H1 (cell line): ENCODE results near the gene ROBO2. TPM values are rescaled to one million over a fixed set of nuclear protein-coding genes. Genes with fewer than 3 reads are reported as not detected.

ENCODE experiments used
- CTCF ChIA-PET: fragments of 300-600 bp; sonication (Branson Sonifier 250); formaldehyde crosslinking; loops from one replicate; lab custom pipeline; 2021; ENCODE audit not compliant: partially characterized antibody; lab: Charles Lee
- POLR2A ChIA-PET: fragments of 300-600 bp; sonication (Branson Sonifier 250); formaldehyde crosslinking; loops from one replicate; lab custom pipeline; 2021; ENCODE audit warnings: inconsistent platforms; ENCODE audit not compliant: partially characterized antibody; lab: Charles Lee
- DNase-seq, 2 experiments: peaks; one replicate each; pipeline versions ENCODE4 v3.0.0 to v3.0.0-alpha.2; 2010 to 2022; ENCODE audit warnings: low spot score in 2 of 2, low read depth in 1 of 2, mixed read lengths in 1 of 2
- FAIRE-seq: peaks from 2 replicates; lab custom pipeline; 2011; peaks lifted over from hg19 to GRCh38; lab: Jason Lieb, UNC
- H2AFZ ChIP-seq: 2 replicates; pipeline ENCODE4 v1.8.1; 2012; ENCODE audit warnings: low read length, inconsistent platforms
- H2AK5ac ChIP-seq: 2 replicates; pipeline ENCODE4 v1.6.1; 2013; ENCODE audit warnings: low read depth, low read length
- H2BK120ac ChIP-seq: replicated peaks from 2 replicates; pipeline ENCODE3; 2013; ENCODE audit warnings: low read depth, low read length, inconsistent platforms
- H2BK12ac ChIP-seq: 2 replicates; pipeline ENCODE4 v1.6.1; 2013; ENCODE audit warnings: low read depth, low read length
- H2BK15ac ChIP-seq: 2 replicates; pipeline ENCODE4 v1.6.1; 2013; ENCODE audit warnings: low read length
- H2BK20ac ChIP-seq: 2 replicates; pipeline ENCODE4 v1.6.1; 2013; ENCODE audit warnings: low read length
- H2BK5ac ChIP-seq: 2 replicates; pipeline ENCODE4 v1.6.1; 2013; ENCODE audit warnings: low read depth, low read length
- H3K14ac ChIP-seq: 2 replicates; pipeline ENCODE4 v1.6.1; 2013; ENCODE audit warnings: inconsistent platforms; ENCODE audit not compliant: insufficient read length
- H3K18ac ChIP-seq: 2 replicates; pipeline ENCODE4 v1.6.1; 2013; ENCODE audit warnings: low read length; ENCODE audit errors: extremely low read depth
- H3K23ac ChIP-seq: 2 replicates; pipeline ENCODE4 v1.6.1; 2013; ENCODE audit warnings: inconsistent platforms; ENCODE audit not compliant: insufficient read length
- H3K23me2 ChIP-seq: 2 replicates; pipeline ENCODE4 v1.6.1; 2013; ENCODE audit warnings: low read depth, low read length
- H3K27ac ChIP-seq: 2 replicates; pipeline ENCODE4 v1.6.1; 2011; ENCODE audit warnings: low read depth, low read length, inconsistent platforms
- H3K27me3 ChIP-seq, 4 experiments: replicated peaks in 1 of 4; 1 replicate in 1 of 4; 2 replicates in 3 of 4; pipeline versions ENCODE4 v1.6.1 to v1.8.1; 2011 to 2013; ENCODE audit warnings: low read length in 3 of 4, mild to moderate bottlenecking in 3 of 4, inconsistent platforms in 2 of 4, mixed read lengths in 2 of 4, moderate library complexity in 1 of 4; ENCODE audit not compliant: control insufficient read depth in 3 of 4, insufficient read depth in 3 of 4; ENCODE audit errors: extremely low read depth in 1 of 4
- H3K36me3 ChIP-seq, 4 experiments: 2 replicates each; pipeline versions ENCODE4 v1.6.1 to v1.8.1; 2011 to 2013; ENCODE audit warnings: mild to moderate bottlenecking in 4 of 4, low read length in 3 of 4, moderate library complexity in 2 of 4, control low read depth in 1 of 4, inconsistent platforms in 1 of 4; ENCODE audit not compliant: insufficient read depth in 4 of 4, control insufficient read depth in 2 of 4
- H3K4ac ChIP-seq: replicated peaks from 2 replicates; pipeline ENCODE3; 2013; ENCODE audit warnings: low read length, low read depth, mixed read lengths, inconsistent platforms; ENCODE audit not compliant: insufficient read length
- H3K4me1 ChIP-seq, 4 experiments: replicated peaks in 1 of 4; 1 replicate in 1 of 4; 2 replicates in 3 of 4; pipeline versions ENCODE4 v1.6.1 to v1.8.1; 2011 to 2013; ENCODE audit warnings: low read length in 3 of 4, inconsistent platforms in 2 of 4, mixed read lengths in 1 of 4; ENCODE audit not compliant: insufficient read depth in 4 of 4, control insufficient read depth in 3 of 4
- H3K4me2 ChIP-seq, 2 experiments: 2 replicates each; pipeline versions ENCODE4 v1.6.1 to v1.8.1; 2011 to 2013; ENCODE audit warnings: low read depth in 2 of 2, low read length in 2 of 2, control low read depth in 1 of 2, inconsistent platforms in 1 of 2, mild to moderate bottlenecking in 1 of 2; ENCODE audit not compliant: insufficient read depth in 1 of 2
- H3K4me3 ChIP-seq, 4 experiments: fragments of 200-600, 300-600 bp in 1 of 4; sonication (generic), shearing (Covaris generic), sonication (Bioruptor Twin) in 1 of 4; 2 replicates each; pipeline versions ENCODE4 v1.5.1 to v1.8.1; 2011 to 2016; ENCODE audit warnings: low read length in 4 of 4, low read depth in 3 of 4, control low read depth in 2 of 4, inconsistent platforms in 2 of 4, mild to moderate bottlenecking in 2 of 4, mixed read lengths in 1 of 4, moderate library complexity in 1 of 4; ENCODE audit not compliant: insufficient read depth in 2 of 4; ENCODE audit errors: extremely low read depth in 1 of 4
- H3K56ac ChIP-seq: replicated peaks from 2 replicates; pipeline ENCODE3; 2013; ENCODE audit warnings: low read depth, mild to moderate bottlenecking, mixed read lengths, low read length, inconsistent platforms; ENCODE audit not compliant: insufficient read length
- H3K79me1 ChIP-seq: 2 replicates; pipeline ENCODE4 v1.6.1; 2013; ENCODE audit warnings: low read depth, low read length, control low read depth
- H3K79me2 ChIP-seq, 2 experiments: 2 replicates each; pipeline versions ENCODE4 v1.6.1 to v1.8.1; 2012 to 2013; ENCODE audit warnings: low read length in 2 of 2, mild to moderate bottlenecking in 2 of 2, inconsistent platforms in 1 of 2; ENCODE audit not compliant: insufficient read depth in 2 of 2, control insufficient read depth in 1 of 2
- H3K9ac ChIP-seq, 4 experiments: replicated peaks in 1 of 4; 1 replicate in 1 of 4; 2 replicates in 3 of 4; pipeline versions ENCODE4 v1.6.1 to v1.8.1; 2011 to 2013; ENCODE audit warnings: low read depth in 3 of 4, low read length in 3 of 4, control low read depth in 2 of 4, mild to moderate bottlenecking in 2 of 4, moderate library complexity in 2 of 4, inconsistent platforms in 1 of 4; ENCODE audit errors: extremely low read depth in 1 of 4
- H3K9me3 ChIP-seq, 2 experiments: 2 replicates each; pipeline versions ENCODE4 v1.6.1 to v1.8.1; 2012 to 2013; ENCODE audit warnings: mild to moderate bottlenecking in 2 of 2, moderate library complexity in 2 of 2, control low read depth in 1 of 2, inconsistent platforms in 1 of 2, low read depth in 1 of 2, low read length in 1 of 2, mixed read lengths in 1 of 2; ENCODE audit not compliant: insufficient read depth in 2 of 2
- H4K20me1 ChIP-seq, 2 experiments: replicated peaks in 1 of 2; 2 replicates each; pipeline versions ENCODE3 to v1.8.1; 2011 to 2013; ENCODE audit warnings: inconsistent platforms in 2 of 2, low read length in 2 of 2, mild to moderate bottlenecking in 1 of 2; ENCODE audit not compliant: insufficient read depth in 2 of 2, control insufficient read depth in 1 of 2
- H4K5ac ChIP-seq: 2 replicates; pipeline ENCODE4 v1.6.1; 2013; ENCODE audit warnings: low read length, low read depth, mixed read lengths, inconsistent platforms; ENCODE audit not compliant: insufficient read length
- H4K8ac ChIP-seq: 2 replicates; pipeline ENCODE4 v1.8.0; 2013; ENCODE audit warnings: mild to moderate bottlenecking, moderate library complexity, low read length, inconsistent platforms; ENCODE audit not compliant: insufficient read depth; ENCODE audit errors: extremely low read depth
- H4K91ac ChIP-seq: replicated peaks from 2 replicates; pipeline ENCODE3; 2013; ENCODE audit warnings: low read length, mixed read lengths, inconsistent platforms; ENCODE audit not compliant: insufficient read length
- CHD2 ChIP-seq: IDR thresholded peaks from 2 replicates; pipeline ENCODE4 v1.6.1; 2012; ENCODE audit warnings: low read length, improper control_type of control experiment
- CTCF ChIP-seq, 3 experiments: IDR thresholded peaks; 1 replicate in 2 of 3; 2 replicates in 1 of 3; pipeline versions ENCODE4 v1.5.1 to v1.6.1; 2011; ENCODE audit warnings: low read length in 3 of 3, mild to moderate bottlenecking in 3 of 3, inconsistent platforms in 2 of 3, low read depth in 1 of 3, moderate library complexity in 1 of 3; ENCODE audit not compliant: insufficient read depth in 1 of 3; ENCODE audit errors: control extremely low read depth in 1 of 3
- JUN ChIP-seq: IDR thresholded peaks from 2 replicates; pipeline ENCODE4 v1.6.1; 2011; ENCODE audit warnings: low read depth, mild to moderate bottlenecking, improper control_type of control experiment, low read length
- KDM4A ChIP-seq: IDR thresholded peaks from one replicate; pipeline ENCODE4 v1.7.1; 2012; ENCODE audit warnings: low read depth, mild to moderate bottlenecking, moderate library complexity, low read length, inconsistent platforms; ENCODE audit not compliant: severe bottlenecking
- NRF1 ChIP-seq: IDR thresholded peaks from 2 replicates; pipeline ENCODE4 v1.6.1; 2011; ENCODE audit warnings: mild to moderate bottlenecking, low read depth, low read length, improper control_type of control experiment
- SIN3A ChIP-seq, 2 experiments: IDR thresholded peaks in 1 of 2; conservative IDR thresholded peaks in 1 of 2; 2 replicates each; pipeline ENCODE4 v1.6.1; 2011 to 2012; ENCODE audit warnings: low read length in 2 of 2, improper control_type of control experiment in 1 of 2, low read depth in 1 of 2, mild to moderate bottlenecking in 1 of 2
- SIX5 ChIP-seq: IDR thresholded peaks from 2 replicates; pipeline ENCODE4 v1.6.1; 2011; ENCODE audit warnings: mild to moderate bottlenecking, low read depth, low read length
- TEAD4 ChIP-seq: IDR thresholded peaks from 2 replicates; pipeline ENCODE4 v1.6.1; 2012; ENCODE audit warnings: low read depth, low read length, inconsistent platforms, mixed read lengths
- WGBS, 2 experiments: shearing (Covaris generic) in 1 of 2; methylation state at CpG; one replicate each; pipeline versions ENCODE4 v1.1.6 to v1.1.7; 2013 to 2015; ENCODE audit warnings: low lambda C conversion rate in 2 of 2, mixed read lengths in 2 of 2, inconsistent platforms in 1 of 2, low coverage in 1 of 2, missing lambda C conversion rate in 1 of 2; ENCODE audit not compliant: insufficient replicate concordance in 2 of 2, insufficient coverage in 1 of 2, insufficient read length in 1 of 2; ENCODE audit errors: extremely low coverage in 1 of 2, missing lambda C conversion rate in 1 of 2; 5-methylcytosine and 5-hydroxymethylcytosine counted together
- polyA plus RNA-seq, 7 experiments: library from polyadenylated mRNA; depleted of rRNA in 3 of 7; stranded (reverse) in 5 of 7; unstranded in 2 of 7; fragments of >200 nt in 5 of 7; fragments of 200-250 nt in 2 of 7; gene quantifications; 1 replicate in 5 of 7; 2 replicates in 1 of 7; 4 replicates in 1 of 7; pipeline versions ENCODE4 v1.2.1 to v1.2.3, GENCODE V29; 2011 to 2013; ENCODE audit warnings: missing spikeins in 2 of 7, mixed read lengths in 2 of 7
- total RNA-seq: library from RNA; stranded (reverse); fragmentation: NEBNext Ultra II Directional; extraction: Animal tissue kit (Norgen Biotek cat#: 25700); gene quantifications from 2 replicates; pipeline ENCODE4 v1.2.1, GENCODE V29; 2021
- TF ChIP-seq, protein P1 (sequence below): IDR thresholded peaks from 2 replicates; pipeline ENCODE4 v1.6.1; 2012; ENCODE audit warnings: low read length, inconsistent platforms

The ROBO2 gene
- total and polyA plus RNA-seq, 2 of the 8 experiments (the other 6 are each of a cell fraction or from before 2014, with no cell fraction given): 1.5 to 2.9 TPM

GRCh38 chr3:77577264-77577663, 537.4 kb downstream of the ROBO2 start:
- Histone ChIP-seq H2AFZ (no peak overlapping the region), H4K91ac (no peak overlapping the region), H3K79me2 (no peaks in the 10 kb centered on the region), H3K9ac (no peak overlapping the region), H2BK5ac (no peak overlapping the region), H3K4me3 (no peak overlapping the region), H3K56ac (no peak overlapping the region), H3K27me3 (no peaks in the 10 kb centered on the region), H3K14ac (no peak overlapping the region), H3K18ac (no peak overlapping the region), H3K4me1 (no peaks in the 10 kb centered on the region), H2BK20ac (no peak overlapping the region), H2BK12ac (no peak overlapping the region), H3K79me1 (no peaks in the 10 kb centered on the region), H2AK5ac (no peak overlapping the region), H4K8ac (no peak overlapping the region), H3K4ac (no peak overlapping the region), H3K4me2 (no peak overlapping the region), H4K20me1 (no peaks in the 10 kb centered on the region), H3K23me2 (no peaks in the 10 kb centered on the region), H3K27ac (no peak overlapping the region), H3K9me3 (no peaks in the 10 kb centered on the region), H2BK15ac (no peak overlapping the region), H3K36me3 (no peaks in the 10 kb centered on the region), H3K23ac (no peak overlapping the region), H4K5ac (no peak overlapping the region), H2BK120ac (no peak overlapping the region)
- ChIA-PET CTCF (no interaction called here), POLR2A (no interaction called here)
- DNase-seq (no peak), FAIRE-seq (no peak)
- WGBS, 2 experiments: 87% methylated on average over 3 of the region's 3 CpGs; no CpG with 5 or more reads in 1 of the 2 experiments
- TF ChIP-seq, protein P1, sequence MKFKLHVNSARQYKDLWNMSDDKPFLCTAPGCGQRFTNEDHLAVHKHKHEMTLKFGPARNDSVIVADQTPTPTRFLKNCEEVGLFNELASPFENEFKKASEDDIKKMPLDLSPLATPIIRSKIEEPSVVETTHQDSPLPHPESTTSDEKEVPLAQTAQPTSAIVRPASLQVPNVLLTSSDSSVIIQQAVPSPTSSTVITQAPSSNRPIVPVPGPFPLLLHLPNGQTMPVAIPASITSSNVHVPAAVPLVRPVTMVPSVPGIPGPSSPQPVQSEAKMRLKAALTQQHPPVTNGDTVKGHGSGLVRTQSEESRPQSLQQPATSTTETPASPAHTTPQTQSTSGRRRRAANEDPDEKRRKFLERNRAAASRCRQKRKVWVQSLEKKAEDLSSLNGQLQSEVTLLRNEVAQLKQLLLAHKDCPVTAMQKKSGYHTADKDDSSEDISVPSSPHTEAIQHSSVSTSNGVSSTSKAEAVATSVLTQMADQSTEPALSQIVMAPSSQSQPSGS: no peak
- TF ChIP-seq CTCF (IDR thresholded peaks at IDR 0.05; ENCODE audit: control extremely low read depth in 1 of 3, insufficient read depth in 1 of 3, low read depth in 1 of 3, low read length in 3 of 3) (no peak), JUN (no peak), TEAD4 (no peak), SIX5 (no peak), KDM4A (no peak), CHD2 (no peak), NRF1 (no peak), SIN3A (conservative IDR thresholded peaks at IDR 0.05 in 1 of 2, IDR thresholded peaks at IDR 0.05 in 1 of 2; ENCODE audit: low read depth in 1 of 2, low read length in 2 of 2) (no peak)
